Liver (tissue), 9 donors: ENCODE measurements around the gene FAM89A. TPM values are rescaled to one million over a fixed set of nuclear protein-coding genes. Genes with fewer than 3 reads are reported as not detected.

Experiments
- DNase-seq: peaks from one replicate; pipeline ENCODE4 v3.0.0-alpha.2; 2017; ENCODE audit warnings: low spot score
- H3K27ac ChIP-seq, 2 donors: one replicate each; pipeline ENCODE4 v1.7.0; 2013; ENCODE audit warnings: inconsistent platforms in 2 of 2, low read length in 2 of 2, control low read depth in 1 of 2, low read depth in 1 of 2, mild to moderate bottlenecking in 1 of 2
- H3K27me3 ChIP-seq, 4 donors: one replicate each; pipeline versions ENCODE4 v1.6.1 to v1.7.0; 2013; ENCODE audit warnings: low read length in 3 of 4, inconsistent platforms in 1 of 4, mild to moderate bottlenecking in 1 of 4, moderate library complexity in 1 of 4; ENCODE audit not compliant: control insufficient read depth in 4 of 4, insufficient read depth in 4 of 4
- H3K36me3 ChIP-seq, 4 donors: one replicate each; pipeline versions ENCODE4 v1.6.1 to v1.7.0; 2013; ENCODE audit warnings: low read length in 3 of 4, mild to moderate bottlenecking in 3 of 4, low read depth in 1 of 4, moderate library complexity in 1 of 4; ENCODE audit not compliant: control insufficient read depth in 4 of 4, insufficient read depth in 3 of 4
- H3K4me1 ChIP-seq, 4 donors: one replicate each; pipeline versions ENCODE4 v1.6.1 to v1.7.0; 2013; ENCODE audit warnings: low read length in 3 of 4, mild to moderate bottlenecking in 3 of 4, moderate library complexity in 1 of 4; ENCODE audit not compliant: control insufficient read depth in 4 of 4, insufficient read depth in 4 of 4
- H3K4me3 ChIP-seq, 3 donors: one replicate each; pipeline versions ENCODE4 v1.6.1 to v1.7.0; 2013; ENCODE audit warnings: low read length in 3 of 3, control low read depth in 1 of 3, low read depth in 1 of 3, mild to moderate bottlenecking in 1 of 3
- H3K9ac ChIP-seq, 2 donors: one replicate each; pipeline ENCODE4 v1.7.0; 2013; ENCODE audit warnings: low read length in 2 of 2, mild to moderate bottlenecking in 2 of 2, moderate library complexity in 2 of 2, control low read depth in 1 of 2, low read depth in 1 of 2
- H3K9me3 ChIP-seq, 4 donors: one replicate each; pipeline versions ENCODE4 v1.6.1 to v1.7.0; 2013; ENCODE audit warnings: low read length in 3 of 4; ENCODE audit not compliant: control insufficient read depth in 4 of 4
- ATF3 ChIP-seq: IDR thresholded peaks from 2 replicates; pipeline ENCODE4 v1.6.1; 2016; ENCODE audit warnings: antibody characterized with exemption
- CTCF ChIP-seq: fragments of 150-350 bp; IDR thresholded peaks from 2 replicates; pipeline ENCODE4 v1.5.1; 2017; ENCODE audit warnings: improper control_type of control experiment, low read depth, low read length; ENCODE audit not compliant: missing input control
- FOXA1 ChIP-seq: IDR thresholded peaks from 2 replicates; pipeline ENCODE4 v1.6.1; 2016; ENCODE audit warnings: antibody characterized with exemption
- HNF4A ChIP-seq, 2 donors: conservative IDR thresholded peaks; 2 replicates each; pipeline ENCODE4 v1.6.1; 2016; ENCODE audit warnings: antibody characterized with exemption in 2 of 2, mild to moderate bottlenecking in 2 of 2
- JUND ChIP-seq, 2 donors: IDR thresholded peaks; 2 replicates each; pipeline ENCODE4 v1.6.1; 2016; ENCODE audit warnings: antibody characterized with exemption in 2 of 2
- NR2F2 ChIP-seq: IDR thresholded peaks from 2 replicates; pipeline ENCODE4 v1.6.1; 2016; ENCODE audit warnings: antibody characterized with exemption
- REST ChIP-seq: IDR thresholded peaks from 2 replicates; pipeline ENCODE4 v1.6.1; 2016; ENCODE audit warnings: antibody characterized with exemption, mild to moderate bottlenecking
- RXRA ChIP-seq, 2 donors: IDR thresholded peaks; 2 replicates each; pipeline ENCODE4 v1.6.1; 2017 to 2018; ENCODE audit warnings: antibody characterized with exemption in 2 of 2, mild to moderate bottlenecking in 1 of 2
- YY1 ChIP-seq: IDR thresholded peaks from 2 replicates; pipeline ENCODE4 v1.6.1; 2016; ENCODE audit warnings: antibody characterized with exemption, mild to moderate bottlenecking
- ZBTB33 ChIP-seq: IDR thresholded peaks from 2 replicates; pipeline ENCODE4 v1.6.1; 2016; ENCODE audit warnings: antibody characterized with exemption
- WGBS: extraction: QIAGEN DNeasy Blood & Tissue Kit; methylation state at CpG from one replicate; pipeline ENCODE4 v1.1.7; 2013; 5-methylcytosine and 5-hydroxymethylcytosine counted together
- polyA plus RNA-seq, 2 donors: library from polyadenylated mRNA; stranded (reverse) in 1 of 2; unstranded in 1 of 2; fragments of 200-250 nt in 1 of 2; fragments of >200 nt in 1 of 2; fragmentation: Nextera tagmentation in 1 of 2; extraction: Ambion mirVana in 1 of 2; gene quantifications; one replicate each; pipeline versions ENCODE4 v1.2.1 to v1.2.3, GENCODE V29; 2013 to 2015
- total RNA-seq, 2 donors: library from RNA; depleted of rRNA; stranded (reverse); fragments of >200 nt; gene quantifications; one replicate each; pipeline ENCODE4 v1.2.3, GENCODE V29; 2014
- donor health status: healthy.
- donor health status: healthy.
- donor health status: healthy.
- donor health status: healthy.
- donor health status: healthy.

Gene FAM89A
- 1 to 10 TPM; 8.1 to 8.8 TPM for total RNA-seq
- polyA plus RNA-seq = 1 to 10 TPM; 5.3 to 8.1 TPM

GRCh38 chr1:231040019-231040799 lies at the start of gene FAM89A:
FAM89A (minus strand) TSS chr1:231040254; CDS start chr1:231040211, 43 bp downstream.
- Histone ChIP-seq H3K9ac (peak within 1 kb of the TSS in 1 of 2 donors; percentile 1), H3K9me3 (no peaks in the 10 kb centered on the region), H3K27me3 (no peaks in the 10 kb centered on the region), H3K4me3 (peak within 1 kb of the TSS; percentile 42 to 95 (median 81)), H3K36me3 (no peaks in the 10 kb centered on the region), H3K4me1 (peaks cover 9 to 18% (median 14%) of the 10 kb centered on the region in 4 donors), H3K27ac (peak within 1 kb of the TSS; percentile 42 to 46)
- DNase-seq = peak; percentile 88
- WGBS = 2% methylated on average over 82 of the region's 82 CpGs
- TF ChIP-seq ATF3 (no peak), NR2F2 (no peak), ZBTB33 (no peak), FOXA1 (no peak), RXRA (IDR thresholded peaks at IDR 0.05) (no peak), JUND (IDR thresholded peaks at IDR 0.05) (no peak), YY1 (no peak), CTCF (no peak)

- no peak overlapping the region for H3K4me3 ChIP-seq
- DNase-seq = no peak
- no peaks in the 10 kb centered on the region for H3K27me3 ChIP-seq
- H3K36me3 ChIP-seq = no peaks in the 10 kb centered on the region
- no peak for TF ChIP-seq REST
- no peak for TF ChIP-seq HNF4A (conservative IDR thresholded peaks at IDR 0.05)
- no peak for TF ChIP-seq JUND (IDR thresholded peaks at IDR 0.05)
- TF ChIP-seq FOXA1 = no peak
- no peaks in the 10 kb centered on the region for H3K4me1 ChIP-seq
- H3K27ac ChIP-seq = no peak overlapping the region
- WGBS = 78% methylated on average over 5 of the region's 5 CpGs
- no peak overlapping the region for H3K9ac ChIP-seq
- no peaks in the 10 kb centered on the region for H3K9me3 ChIP-seq
Observed at GRCh38 chr1:231084353-231084752, 44.3 kb upstream of the FAM89A start.
